ENCODE measurements around the gene SMCO4. TPM values are rescaled to one million over a fixed set of nuclear protein-coding genes. Genes with fewer than 3 reads are reported as not detected.

SMCO4 gene
- total and polyA plus RNA-seq, 2 experiments from 2014 or later = 62.9 to 85.4 TPM

- Histone ChIP-seq H3K4me3 (no peak overlapping the region), H3K27me3 (no peaks in the 10 kb centered on the region), H3K9me3 (ENCODE audit: low read depth) (no peaks in the 10 kb centered on the region), H3K4me1 (ENCODE audit: low read depth) (peaks cover 10% of the 10 kb centered on the region), H3K27ac (no peak overlapping the region), H3K36me3 (no peaks in the 10 kb centered on the region)
- DNase-seq (ENCODE audit: low read depth in 1 of 2, low spot score in 1 of 2) = no peak
- no peak for TF ChIP-seq CTCF (IDR thresholded peaks at IDR 0.05; ENCODE audit: low read depth, low read length)
Observed at GRCh38 chr11:93501856-93502255, 41.3 kb downstream of the SMCO4 start.

- H3K4me3 ChIP-seq = no peak overlapping the region
- DNase-seq (ENCODE audit: low read depth in 1 of 2, low spot score in 1 of 2) = no peak
- H3K36me3 ChIP-seq = no peaks in the 10 kb centered on the region
- no peak overlapping the region for H3K27ac ChIP-seq
- no peaks in the 10 kb centered on the region for H3K9me3 ChIP-seq (ENCODE audit: low read depth)
- H3K4me1 ChIP-seq (ENCODE audit: low read depth) = peaks cover 10% of the 10 kb centered on the region
- no peak for TF ChIP-seq CTCF (IDR thresholded peaks at IDR 0.05; ENCODE audit: low read depth, low read length)
- no peaks in the 10 kb centered on the region for H3K27me3 ChIP-seq
Observed at GRCh38 chr11:93500759-93501158, 42.4 kb downstream of the SMCO4 start.

- no peak overlapping the region for H3K27ac ChIP-seq
- DNase-seq (ENCODE audit: low read depth in 1 of 2, low spot score in 1 of 2) = peak in 1 of 2 donors; percentile 49
- H3K4me3 ChIP-seq = no peak overlapping the region
- H3K27me3 ChIP-seq = no peaks in the 10 kb centered on the region
- no peaks in the 10 kb centered on the region for H3K36me3 ChIP-seq
- H3K4me1 ChIP-seq (ENCODE audit: low read depth) = peaks cover 20% of the 10 kb centered on the region
- TF ChIP-seq CTCF (IDR thresholded peaks at IDR 0.05; ENCODE audit: low read depth, low read length) = no peak
- H3K9me3 ChIP-seq (ENCODE audit: low read depth) = no peaks in the 10 kb centered on the region
Observed at GRCh38 chr11:93498641-93499040, 44.5 kb downstream of the SMCO4 start.

- H3K9me3 ChIP-seq (ENCODE audit: low read depth) = no peaks in the 10 kb centered on the region
- H3K27ac ChIP-seq = peak overlapping the region; percentile 77
- H3K36me3 ChIP-seq = no peaks in the 10 kb centered on the region
- peaks cover 23% of the 10 kb centered on the region for H3K4me1 ChIP-seq (ENCODE audit: low read depth)
- no peak overlapping the region for H3K4me3 ChIP-seq
- no peak for DNase-seq (ENCODE audit: low read depth in 1 of 2, low spot score in 1 of 2)
- no peak for TF ChIP-seq CTCF (IDR thresholded peaks at IDR 0.05; ENCODE audit: low read depth, low read length)
- no peaks in the 10 kb centered on the region for H3K27me3 ChIP-seq
Observed at GRCh38 chr11:93498161-93498560, 45.0 kb downstream of the SMCO4 start.

- Histone ChIP-seq H3K27me3 (no peaks in the 10 kb centered on the region), H3K4me3 (no peak overlapping the region), H3K36me3 (no peaks in the 10 kb centered on the region), H3K27ac (peak overlapping the region; percentile 77), H3K9me3 (ENCODE audit: low read depth) (no peaks in the 10 kb centered on the region), H3K4me1 (ENCODE audit: low read depth) (peaks cover 23% of the 10 kb centered on the region)
- no peak for DNase-seq (ENCODE audit: low read depth in 1 of 2, low spot score in 1 of 2)
- TF ChIP-seq CTCF (IDR thresholded peaks at IDR 0.05; ENCODE audit: low read depth, low read length) = no peak
Observed at GRCh38 chr11:93497596-93497995, 45.6 kb downstream of the SMCO4 start.

GRCh38 chr11:93494357-93494756 lies 48.8 kb downstream of the SMCO4 start:
- TF ChIP-seq CTCF (IDR thresholded peaks at IDR 0.05; ENCODE audit: low read depth, low read length) = no peak
- peaks cover 43% of the 10 kb centered on the region for H3K4me1 ChIP-seq (ENCODE audit: low read depth)
- no peak overlapping the region for H3K27ac ChIP-seq
- no peak overlapping the region for H3K4me3 ChIP-seq
- no peaks in the 10 kb centered on the region for H3K9me3 ChIP-seq (ENCODE audit: low read depth)
- H3K27me3 ChIP-seq = no peaks in the 10 kb centered on the region
- no peak for DNase-seq (ENCODE audit: low read depth in 1 of 2, low spot score in 1 of 2)
- no peaks in the 10 kb centered on the region for H3K36me3 ChIP-seq
